Left hindlimb (tissue), 1 donor: ENCODE results near the gene CHKA.

Experiments
- DNase-seq: peaks from one replicate; pipeline ENCODE4 v3.0.0-alpha.2; 2018

The CHKA gene

DNA sequence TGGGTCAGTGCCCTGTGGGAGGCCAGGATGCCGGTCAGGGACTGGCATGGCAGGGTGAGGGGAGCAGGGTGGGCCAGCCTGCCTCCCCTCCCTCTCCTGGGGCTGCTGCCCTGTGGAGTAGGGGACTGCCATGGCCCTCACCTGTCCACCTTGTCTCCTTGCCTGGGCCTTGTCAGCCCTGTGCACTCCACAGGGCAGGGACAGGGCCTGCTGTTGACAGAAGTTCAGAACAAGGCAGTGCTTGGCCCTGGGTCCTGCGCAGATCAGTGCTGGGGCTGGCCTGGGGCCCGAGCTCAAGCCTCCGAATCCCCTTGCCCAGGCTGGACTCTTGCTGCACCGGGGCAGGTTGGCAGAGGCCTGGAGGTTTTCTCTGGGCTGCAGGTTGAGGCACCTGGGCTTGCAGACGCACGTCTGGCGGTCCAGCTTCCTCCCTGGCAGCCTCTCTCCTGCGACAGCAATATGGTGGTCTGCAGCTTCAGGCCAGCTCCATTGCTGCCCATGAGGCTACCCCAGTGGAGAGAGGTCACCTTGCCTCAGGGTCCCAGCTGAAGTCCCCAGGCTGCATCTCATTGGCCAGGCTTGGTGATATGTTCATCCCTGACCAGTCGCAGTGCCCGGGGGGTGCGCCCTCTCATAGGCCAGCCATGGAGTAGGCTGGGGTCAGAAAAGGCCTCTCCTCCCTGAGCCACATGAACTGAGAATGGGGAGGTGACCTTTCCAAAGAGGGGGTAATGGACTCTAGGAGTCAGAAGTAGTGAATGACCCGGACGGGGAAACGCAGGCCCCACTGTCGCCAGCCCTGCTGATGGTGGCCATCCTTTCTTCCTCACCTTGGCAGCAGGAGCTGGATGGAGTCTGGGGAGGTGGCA is 21.5 kb upstream of the CHKA start:
- DNase-seq = no peak

GRCh38 chr11:68142028-68142412 is 20.8 kb upstream of the CHKA start:
- DNase-seq = no peak

- DNase-seq = no peak
Measured at GRCh38 chr11:68141246-68142027, 20.2 kb upstream of the CHKA start.

DNA sequence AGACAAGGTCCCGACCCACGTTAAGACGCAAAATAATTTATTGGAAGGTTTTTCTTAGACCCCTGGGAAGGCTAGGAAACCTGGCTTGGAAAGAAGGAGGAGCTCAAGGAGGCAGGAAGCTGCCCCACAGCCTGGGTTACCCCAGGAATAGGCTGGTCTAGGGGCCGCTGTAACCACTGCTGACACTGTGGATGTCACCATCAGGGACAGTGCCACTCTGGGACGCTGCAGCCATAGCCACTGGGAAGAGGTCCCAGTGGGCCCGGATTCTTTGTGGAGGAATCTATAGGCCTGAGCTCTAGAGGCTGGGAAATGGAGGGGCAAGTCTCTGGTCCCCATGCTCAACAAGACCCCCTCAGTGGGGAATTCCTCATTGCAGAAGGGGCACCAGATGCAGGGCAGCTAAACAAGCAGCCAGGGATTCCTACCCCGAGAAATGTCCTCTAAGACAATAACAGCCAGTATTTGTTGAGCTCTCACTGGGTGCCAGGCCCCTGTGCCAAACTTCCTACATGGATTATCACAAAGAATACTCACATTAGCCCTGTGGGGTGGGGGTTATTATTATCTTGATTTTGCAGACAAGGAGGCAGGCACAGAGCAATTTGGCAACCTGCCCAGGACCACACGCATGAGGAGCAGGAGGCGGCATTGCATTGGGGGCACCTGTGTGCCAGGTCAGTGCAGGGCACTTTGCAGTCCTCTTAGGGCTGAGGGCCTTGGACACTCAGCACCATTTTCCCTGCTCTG is 19.5 kb upstream of the CHKA start:
- no peak for DNase-seq

DNA sequence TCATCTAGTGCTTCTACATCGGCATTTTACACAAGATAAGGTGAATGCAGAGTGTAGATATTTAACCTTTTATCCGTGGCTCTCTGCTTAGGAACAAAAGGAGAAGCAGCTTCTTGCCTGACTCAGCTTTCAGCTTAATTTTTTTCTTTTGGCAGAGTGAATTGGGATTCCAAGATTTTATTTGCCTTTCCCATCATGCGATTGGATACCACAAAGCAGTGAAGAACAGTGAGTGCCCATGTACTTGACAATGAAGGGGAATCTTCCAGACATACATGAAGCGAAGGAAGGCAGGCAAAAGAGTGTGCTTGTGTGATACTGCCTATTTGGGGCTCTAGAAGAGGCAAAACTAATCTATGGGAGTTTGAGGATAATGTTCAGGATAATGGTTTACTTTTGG is 17.0 kb upstream of the CHKA start:
- DNase-seq = peak; percentile 4

- DNase-seq = no peak
Measured at GRCh38 chr11:68137833-68138232, 16.6 kb upstream of the CHKA start.

DNA sequence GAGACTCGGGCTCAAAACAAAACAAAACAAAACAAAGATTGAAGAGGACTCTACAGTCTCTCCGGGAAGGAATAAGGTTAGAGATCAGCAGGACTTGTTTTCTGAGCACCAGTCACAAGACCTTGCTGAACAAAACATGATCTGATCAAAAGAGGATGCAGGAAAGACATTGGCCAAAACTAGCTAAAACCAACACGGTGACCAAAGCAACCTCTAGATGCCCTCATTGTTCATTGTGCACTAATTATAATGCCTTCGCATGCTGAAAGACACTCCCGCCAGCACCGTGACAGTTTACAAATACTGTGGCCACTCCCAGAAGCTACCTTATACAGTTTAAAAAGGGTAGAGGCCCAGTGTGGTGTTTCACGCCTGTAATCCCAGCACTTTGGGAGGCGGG is 15.7 kb upstream of the CHKA start:
- DNase-seq = no peak

DNA sequence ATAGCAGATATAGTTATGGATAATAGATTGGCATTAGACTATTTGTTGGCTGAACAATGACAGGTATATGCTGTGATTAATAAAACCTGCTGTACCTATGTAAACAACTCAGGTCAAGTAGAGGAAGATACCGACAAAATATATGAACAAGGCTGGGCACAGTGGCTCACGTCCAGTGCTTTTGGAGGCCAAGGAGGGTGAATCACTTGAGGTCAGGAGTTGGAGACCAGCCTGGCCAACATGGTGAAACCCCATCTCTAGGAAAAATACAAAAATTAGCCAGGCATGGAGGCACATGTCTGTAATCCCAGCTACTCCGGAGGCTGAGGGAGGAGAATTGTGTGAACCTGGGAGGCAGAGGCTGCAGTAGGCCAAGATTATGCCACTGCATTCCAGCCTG is 14.0 kb upstream of the CHKA start:
- DNase-seq = no peak

DNA sequence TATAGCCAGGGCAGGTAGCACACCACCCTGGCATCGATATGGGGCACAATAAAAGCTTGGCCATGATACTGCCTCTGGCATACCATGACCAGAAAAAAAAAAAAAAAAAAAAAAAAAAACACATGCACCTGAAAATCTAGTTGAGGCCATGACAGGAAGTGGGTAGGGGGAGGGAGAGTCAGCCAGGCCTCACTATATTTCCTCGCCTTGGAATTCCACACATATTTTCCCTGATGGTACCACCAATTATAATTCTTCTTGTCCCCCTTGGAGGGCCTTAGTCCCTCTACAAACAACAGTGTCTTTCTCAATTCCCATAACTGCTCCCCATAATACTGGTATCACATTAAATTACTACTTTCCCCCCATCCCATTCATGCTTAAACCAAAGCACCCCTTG is 12.6 kb upstream of the CHKA start:
- DNase-seq = no peak

DNA sequence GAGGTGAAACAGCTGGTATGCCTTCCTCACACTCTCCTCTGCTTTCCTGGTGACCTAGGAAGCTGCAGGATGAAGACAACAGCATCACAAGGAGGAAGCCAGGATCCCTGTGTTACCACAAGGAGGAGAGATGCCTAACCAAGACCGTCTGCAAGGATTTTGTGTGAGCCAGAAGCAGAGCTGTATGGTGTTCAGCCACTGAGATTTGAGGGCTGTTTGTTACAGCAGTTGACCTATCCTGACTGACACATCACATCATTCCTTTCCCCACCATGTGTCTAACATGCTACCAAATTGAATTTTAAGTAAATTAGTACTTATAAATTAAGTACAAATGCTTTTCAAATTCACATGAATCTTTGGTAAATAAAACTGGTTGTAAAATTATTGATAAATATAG is 8.9 kb upstream of the CHKA start:
- no peak for DNase-seq

- peak; percentile 61 for DNase-seq
Measured at GRCh38 chr11:68128682-68129327, 7.6 kb upstream of the CHKA start.

GRCh38 chr11:68127714-68128681 is 6.8 kb upstream of the CHKA start:
- peak; percentile 88 for DNase-seq

DNA sequence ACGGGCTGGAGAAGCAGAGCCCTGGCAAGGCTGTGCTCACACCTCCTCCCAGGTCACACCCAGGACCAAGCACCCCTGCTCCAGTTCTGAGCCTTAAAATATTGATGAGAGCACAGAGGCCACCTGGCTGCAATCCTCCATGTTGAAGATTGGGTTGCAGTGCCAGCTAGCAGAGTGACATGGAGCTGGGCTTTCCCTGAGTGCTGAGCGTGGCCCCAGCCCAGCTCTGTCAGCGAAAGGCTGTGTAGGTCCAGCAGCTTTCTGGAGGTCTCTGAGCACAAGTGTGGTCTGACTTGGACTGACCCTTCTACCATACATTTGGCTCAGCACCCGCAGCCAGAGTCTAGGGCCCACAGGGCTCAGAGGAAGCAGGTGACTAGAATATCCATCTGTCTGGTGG is 4.0 kb upstream of the CHKA start:
- no peak for DNase-seq

DNA sequence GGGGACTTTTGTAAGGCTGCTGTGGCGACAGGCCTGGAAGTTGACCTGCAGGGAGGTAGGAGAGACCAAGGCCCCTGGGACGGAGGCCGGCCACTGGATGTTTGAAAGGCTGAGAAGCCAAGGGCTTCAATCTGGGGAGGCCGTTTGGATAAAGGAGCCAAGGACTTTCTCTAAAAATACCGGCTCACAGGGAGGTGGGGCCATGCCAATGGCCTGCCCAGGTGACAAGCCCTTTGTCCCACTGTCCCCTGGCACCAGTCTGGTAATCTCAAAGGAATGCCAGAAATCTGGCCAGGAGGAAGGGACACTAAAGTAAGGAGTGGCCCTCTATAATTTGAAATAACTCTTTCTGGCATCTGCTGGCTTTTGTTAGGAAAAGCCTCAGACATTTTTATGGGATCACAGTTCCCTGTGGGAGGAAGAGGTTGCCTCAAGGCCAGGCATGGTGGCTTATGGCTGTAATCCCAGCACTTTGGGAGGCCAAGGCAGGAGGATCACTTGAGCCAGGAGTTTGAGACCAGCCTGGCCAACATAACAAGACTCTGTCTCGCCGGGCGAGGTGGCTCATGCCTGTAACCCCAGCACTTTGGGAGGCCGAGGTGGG is 1.9 kb upstream of the CHKA start:
- DNase-seq = no peak

- peak; percentile 74 for DNase-seq
Measured at GRCh38 chr11:68120273-68121066, 718 bp downstream of the CHKA start.

GRCh38 chr11:68118706-68119448 is 2.3 kb downstream of the CHKA start:
- DNase-seq = no peak

GRCh38 chr11:68117853-68118470 is 3.2 kb downstream of the CHKA start:
- DNase-seq = no peak

DNA sequence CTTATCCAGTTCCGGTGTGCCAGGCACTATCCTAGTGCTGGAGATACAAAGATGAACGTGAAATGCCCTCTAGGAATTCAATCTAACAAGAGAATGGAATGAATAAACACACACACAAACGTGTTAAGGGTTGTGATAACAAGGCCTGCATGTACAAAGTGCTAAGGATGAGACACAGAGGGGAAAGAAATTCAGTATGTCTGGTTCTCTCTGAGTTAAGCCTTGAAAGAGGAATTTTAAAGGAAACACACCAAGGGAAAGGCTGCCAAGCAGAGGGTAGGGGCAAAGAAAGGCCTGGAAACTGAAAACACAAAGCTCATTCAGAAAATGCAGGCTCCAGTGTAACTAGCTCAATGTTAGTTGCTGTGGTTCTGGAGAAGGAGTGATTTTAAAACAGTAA is 4.2 kb downstream of the CHKA start:
- no peak for DNase-seq

DNA sequence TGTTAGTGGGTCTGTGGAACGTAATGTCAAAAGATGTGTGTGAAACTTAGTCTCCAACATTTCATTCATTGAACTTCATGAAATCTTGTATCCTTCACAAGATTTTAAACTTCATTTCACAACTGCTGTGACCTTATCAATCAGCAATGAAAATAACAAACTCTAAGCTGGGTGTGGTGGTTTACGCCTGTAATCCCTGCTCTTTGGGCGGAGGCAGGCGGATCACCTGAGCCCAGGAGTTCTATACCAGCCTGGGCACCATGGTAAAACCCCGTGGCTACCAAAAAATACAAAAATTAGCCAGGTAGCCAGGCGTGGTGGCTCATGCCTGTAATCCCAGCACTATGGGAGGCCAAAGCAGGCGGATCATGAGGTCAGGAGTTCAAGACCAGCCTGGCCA is 5.1 kb downstream of the CHKA start:
- no peak for DNase-seq
